HEK293 (cell line): ENCODE results near the gene RAB11B.

Experiments
- GLIS1 ChIP-seq: fragments of 450-650 bp; formaldehyde crosslinking; IDR thresholded peaks from 2 replicates; pipeline ENCODE4 v1.5.1; 2016; ENCODE audit warnings: missing biosample characterization, missing genetic modification characterization
- KLF10 ChIP-seq: fragments of 450-650 bp; IDR thresholded peaks from 2 replicates; pipeline ENCODE4 v1.5.1; 2018; ENCODE audit warnings: missing biosample characterization, mild to moderate bottlenecking, missing genetic modification characterization
- RBAK ChIP-seq: fragments of 450-650 bp; formaldehyde crosslinking; IDR thresholded peaks from 2 replicates; pipeline ENCODE4 v1.5.1; 2016; ENCODE audit warnings: missing biosample characterization, missing genetic modification characterization
- SALL2 ChIP-seq: fragments of 450-650 bp; formaldehyde crosslinking; IDR thresholded peaks from 2 replicates; pipeline ENCODE4 v1.5.0; 2017; ENCODE audit warnings: missing biosample characterization, mild to moderate bottlenecking, missing genetic modification characterization, borderline replicate concordance
- SCRT1 ChIP-seq: fragments of 450-650 bp; formaldehyde crosslinking; IDR thresholded peaks from 2 replicates; pipeline ENCODE4 v1.5.1; 2016; ENCODE audit warnings: missing biosample characterization, missing genetic modification characterization, borderline replicate concordance
- SCRT2 ChIP-seq: fragments of 450-650 bp; formaldehyde crosslinking; IDR thresholded peaks from 2 replicates; pipeline ENCODE4 v1.5.1; 2016; ENCODE audit warnings: missing biosample characterization, missing genetic modification characterization
- SP2 ChIP-seq: fragments of 450-650 bp; formaldehyde crosslinking; IDR thresholded peaks from 2 replicates; pipeline ENCODE4 v1.5.1; 2016; ENCODE audit warnings: missing biosample characterization, missing genetic modification characterization
- TRIM28 ChIP-seq: IDR thresholded peaks from 2 replicates; pipeline ENCODE4 v1.6.1; 2011; ENCODE audit warnings: low read length, control low read depth, borderline replicate concordance
- ZBTB17 ChIP-seq: fragments of 450-650 bp; formaldehyde crosslinking; IDR thresholded peaks from 2 replicates; pipeline ENCODE4 v1.5.1; 2016; ENCODE audit warnings: missing biosample characterization, missing genetic modification characterization
- ZFP3 ChIP-seq: fragments of 450-650 bp; formaldehyde crosslinking; IDR thresholded peaks from 2 replicates; pipeline ENCODE4 v1.5.1; 2016; ENCODE audit warnings: low read depth, missing biosample characterization, missing genetic modification characterization
- ZNF114 ChIP-seq: fragments of 450-650 bp; formaldehyde crosslinking; IDR thresholded peaks from 2 replicates; pipeline ENCODE4 v1.5.0; 2017; ENCODE audit warnings: missing biosample characterization, missing genetic modification characterization
- ZNF175 ChIP-seq: fragments of 450-650 bp; formaldehyde crosslinking; IDR thresholded peaks from 2 replicates; pipeline ENCODE4 v1.5.1; 2016; ENCODE audit warnings: missing biosample characterization, missing genetic modification characterization
- ZNF202 ChIP-seq: fragments of 450-650 bp; formaldehyde crosslinking; IDR thresholded peaks from 2 replicates; pipeline ENCODE4 v1.5.1; 2016; ENCODE audit warnings: missing biosample characterization, missing genetic modification characterization, borderline replicate concordance
- ZNF239 ChIP-seq: fragments of 450-650 bp; formaldehyde crosslinking; IDR thresholded peaks from 2 replicates; pipeline ENCODE4 v1.5.1; 2016; ENCODE audit warnings: missing biosample characterization, missing genetic modification characterization
- ZNF24 ChIP-seq: fragments of 450-650 bp; formaldehyde crosslinking; IDR thresholded peaks from 2 replicates; pipeline ENCODE4 v1.5.1; 2016; ENCODE audit warnings: missing biosample characterization, missing genetic modification characterization
- ZNF311 ChIP-seq: fragments of 450-650 bp; formaldehyde crosslinking; IDR thresholded peaks from 2 replicates; pipeline ENCODE4 v1.5.1; 2017; ENCODE audit warnings: missing biosample characterization, missing genetic modification characterization, borderline replicate concordance
- ZNF423 ChIP-seq: fragments of 450-650 bp; formaldehyde crosslinking; IDR thresholded peaks from 2 replicates; pipeline ENCODE4 v1.5.1; 2016; ENCODE audit warnings: missing biosample characterization, missing genetic modification characterization
- ZNF529 ChIP-seq: fragments of 450-650 bp; formaldehyde crosslinking; IDR thresholded peaks from 2 replicates; pipeline ENCODE4 v1.5.1; 2017; ENCODE audit warnings: missing genetic modification characterization, missing biosample characterization; ENCODE audit not compliant: insufficient replicate concordance
- ZNF555 ChIP-seq: fragments of 450-650 bp; formaldehyde crosslinking; conservative IDR thresholded peaks from 2 replicates; pipeline ENCODE4 v1.5.1; 2017; ENCODE audit warnings: missing biosample characterization, mild to moderate bottlenecking, missing genetic modification characterization, inconsistent platforms
- ZNF561 ChIP-seq: fragments of 450-650 bp; IDR thresholded peaks from 2 replicates; pipeline ENCODE4 v1.5.1; 2018; ENCODE audit warnings: missing biosample characterization, missing genetic modification characterization, borderline replicate concordance
- ZNF600 ChIP-seq: fragments of 450-650 bp; formaldehyde crosslinking; IDR thresholded peaks from 2 replicates; pipeline ENCODE4 v1.5.1; 2016; ENCODE audit warnings: missing biosample characterization, missing genetic modification characterization
- ZNF624 ChIP-seq: fragments of 450-650 bp; formaldehyde crosslinking; IDR thresholded peaks from 2 replicates; pipeline ENCODE4 v1.5.1; 2017; ENCODE audit warnings: missing biosample characterization, missing genetic modification characterization
- ZNF645 ChIP-seq: fragments of 450-650 bp; formaldehyde crosslinking; IDR thresholded peaks from 2 replicates; pipeline ENCODE4; 2016; ENCODE audit warnings: missing biosample characterization, missing genetic modification characterization
- ZNF654 ChIP-seq: fragments of 450-650 bp; formaldehyde crosslinking; IDR thresholded peaks from 2 replicates; pipeline ENCODE4 v1.5.1; 2016; ENCODE audit warnings: low read depth, missing biosample characterization, missing genetic modification characterization
- ZNF776 ChIP-seq: fragments of 450-650 bp; formaldehyde crosslinking; IDR thresholded peaks from 2 replicates; pipeline ENCODE4 v1.5.0; 2017; ENCODE audit warnings: missing biosample characterization, missing genetic modification characterization, borderline replicate concordance
- TF ChIP-seq, protein P1 (sequence below): fragments of 450-650 bp; formaldehyde crosslinking; IDR thresholded peaks from 2 replicates; pipeline ENCODE4 v1.5.1; 2017; ENCODE audit warnings: missing biosample characterization, mild to moderate bottlenecking, missing genetic modification characterization, moderate library complexity
- TF ChIP-seq, protein P2 (sequence below): fragments of 450-650 bp; formaldehyde crosslinking; IDR thresholded peaks from 2 replicates; pipeline ENCODE4 v1.5.1; 2016; ENCODE audit warnings: missing biosample characterization, missing genetic modification characterization
- TF ChIP-seq, protein P3 (sequence below): fragments of 450-650 bp; formaldehyde crosslinking; IDR thresholded peaks from 2 replicates; pipeline ENCODE4 v1.5.1; 2016; ENCODE audit warnings: missing biosample characterization, missing genetic modification characterization
- TF ChIP-seq, protein P4 (sequence below): fragments of 450-650 bp; formaldehyde crosslinking; IDR thresholded peaks from 2 replicates; pipeline ENCODE4 v1.5.1; 2016; ENCODE audit warnings: missing biosample characterization, missing genetic modification characterization

RAB11B gene

GRCh38 chr19:8412783-8413628 is 22.8 kb downstream of the RAB11B start, which contains the start of gene MARCHF2 (continued):
- TF ChIP-seq ZNF645 (tag by site-specific recombination): no peak
- no peak for TF ChIP-seq ZNF175
- no peak for TF ChIP-seq SCRT1
- no peak for TF ChIP-seq ZNF600 (tag by site-specific recombination)
- TF ChIP-seq ZNF529: no peak
- TF ChIP-seq ZNF202 (tag by site-specific recombination): no peak
- no peak for TF ChIP-seq ZNF423
- 0 out of 2 replicates have a peak, but pooled peaks have one; percentile 31 for TF ChIP-seq KLF10 (tag by site-specific recombination)
- TF ChIP-seq, protein P1, sequence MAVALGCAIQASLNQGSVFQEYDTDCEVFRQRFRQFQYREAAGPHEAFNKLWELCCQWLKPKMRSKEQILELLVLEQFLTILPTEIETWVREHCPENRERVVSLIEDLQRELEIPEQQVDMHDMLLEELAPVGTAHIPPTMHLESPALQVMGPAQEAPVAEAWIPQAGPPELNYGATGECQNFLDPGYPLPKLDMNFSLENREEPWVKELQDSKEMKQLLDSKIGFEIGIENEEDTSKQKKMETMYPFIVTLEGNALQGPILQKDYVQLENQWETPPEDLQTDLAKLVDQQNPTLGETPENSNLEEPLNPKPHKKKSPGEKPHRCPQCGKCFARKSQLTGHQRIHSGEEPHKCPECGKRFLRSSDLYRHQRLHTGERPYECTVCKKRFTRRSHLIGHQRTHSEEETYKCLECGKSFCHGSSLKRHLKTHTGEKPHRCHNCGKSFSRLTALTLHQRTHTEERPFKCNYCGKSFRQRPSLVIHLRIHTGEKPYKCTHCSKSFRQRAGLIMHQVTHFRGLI (tag by site-specific recombination): no peak
- TF ChIP-seq ZNF654 (tag by site-specific recombination): peak; percentile 16; the same call in 1 of the 2 replicates
- no peak for TF ChIP-seq SCRT2 (tag by site-specific recombination)
- no peak for TF ChIP-seq ZNF114 (tag by site-specific recombination)
- no peak for TF ChIP-seq ZNF555
- TF ChIP-seq, protein P2, sequence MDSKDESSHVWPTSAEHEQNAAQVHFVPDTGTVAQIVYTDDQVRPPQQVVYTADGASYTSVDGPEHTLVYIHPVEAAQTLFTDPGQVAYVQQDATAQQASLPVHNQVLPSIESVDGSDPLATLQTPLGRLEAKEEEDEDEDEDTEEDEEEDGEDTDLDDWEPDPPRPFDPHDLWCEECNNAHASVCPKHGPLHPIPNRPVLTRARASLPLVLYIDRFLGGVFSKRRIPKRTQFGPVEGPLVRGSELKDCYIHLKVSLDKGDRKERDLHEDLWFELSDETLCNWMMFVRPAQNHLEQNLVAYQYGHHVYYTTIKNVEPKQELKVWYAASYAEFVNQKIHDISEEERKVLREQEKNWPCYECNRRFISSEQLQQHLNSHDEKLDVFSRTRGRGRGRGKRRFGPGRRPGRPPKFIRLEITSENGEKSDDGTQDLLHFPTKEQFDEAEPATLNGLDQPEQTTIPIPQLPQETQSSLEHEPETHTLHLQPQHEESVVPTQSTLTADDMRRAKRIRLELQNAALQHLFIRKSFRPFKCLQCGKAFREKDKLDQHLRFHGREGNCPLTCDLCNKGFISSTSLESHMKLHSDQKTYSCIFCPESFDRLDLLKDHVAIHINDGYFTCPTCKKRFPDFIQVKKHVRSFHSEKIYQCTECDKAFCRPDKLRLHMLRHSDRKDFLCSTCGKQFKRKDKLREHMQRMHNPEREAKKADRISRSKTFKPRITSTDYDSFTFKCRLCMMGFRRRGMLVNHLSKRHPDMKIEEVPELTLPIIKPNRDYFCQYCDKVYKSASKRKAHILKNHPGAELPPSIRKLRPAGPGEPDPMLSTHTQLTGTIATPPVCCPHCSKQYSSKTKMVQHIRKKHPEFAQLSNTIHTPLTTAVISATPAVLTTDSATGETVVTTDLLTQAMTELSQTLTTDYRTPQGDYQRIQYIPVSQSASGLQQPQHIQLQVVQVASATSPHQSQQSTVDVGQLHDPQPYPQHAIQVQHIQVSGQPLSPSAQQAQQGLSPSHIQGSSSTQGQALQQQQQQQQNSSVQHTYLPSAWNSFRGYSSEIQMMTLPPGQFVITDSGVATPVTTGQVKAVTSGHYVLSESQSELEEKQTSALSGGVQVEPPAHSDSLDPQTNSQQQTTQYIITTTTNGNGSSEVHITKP (tag by site-specific recombination): no peak
- no peak for TF ChIP-seq ZFP3 (tag by site-specific recombination)
- no peak for TF ChIP-seq ZNF624 (tag by site-specific recombination)
- 0 out of 2 replicates have a peak, but pooled peaks have one; percentile 16 for TF ChIP-seq ZBTB17 (tag by site-specific recombination)
- TF ChIP-seq, protein P3, sequence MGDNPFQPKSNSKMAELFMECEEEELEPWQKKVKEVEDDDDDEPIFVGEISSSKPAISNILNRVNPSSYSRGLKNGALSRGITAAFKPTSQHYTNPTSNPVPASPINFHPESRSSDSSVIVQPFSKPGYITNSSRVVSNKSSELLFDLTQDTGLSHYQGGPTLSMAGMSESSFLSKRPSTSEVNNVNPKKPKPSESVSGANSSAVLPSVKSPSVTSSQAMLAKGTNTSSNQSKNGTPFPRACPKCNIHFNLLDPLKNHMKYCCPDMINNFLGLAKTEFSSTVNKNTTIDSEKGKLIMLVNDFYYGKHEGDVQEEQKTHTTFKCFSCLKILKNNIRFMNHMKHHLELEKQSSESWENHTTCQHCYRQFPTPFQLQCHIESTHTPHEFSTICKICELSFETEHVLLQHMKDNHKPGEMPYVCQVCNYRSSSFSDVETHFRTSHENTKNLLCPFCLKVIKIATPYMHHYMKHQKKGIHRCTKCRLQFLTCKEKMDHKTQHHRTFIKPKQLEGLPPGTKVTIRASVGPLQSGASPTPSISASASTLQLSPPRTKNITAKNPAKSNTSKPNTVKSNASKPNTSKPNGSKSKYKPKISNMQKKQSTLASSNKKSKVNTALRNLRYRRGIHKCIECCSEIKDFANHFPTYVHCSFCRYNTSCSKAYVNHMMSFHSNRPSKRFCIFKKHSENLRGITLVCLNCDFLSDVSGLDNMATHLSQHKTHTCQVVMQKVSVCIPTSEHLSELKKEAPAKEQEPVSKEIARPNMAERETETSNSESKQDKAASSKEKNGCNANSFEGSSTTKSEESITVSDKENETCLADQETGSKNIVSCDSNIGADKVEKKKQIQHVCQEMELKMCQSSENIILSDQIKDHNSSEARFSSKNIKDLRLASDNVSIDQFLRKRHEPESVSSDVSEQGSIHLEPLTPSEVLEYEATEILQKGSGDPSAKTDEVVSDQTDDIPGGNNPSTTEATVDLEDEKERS (tag by site-specific recombination): no peak
- no peak for TF ChIP-seq ZNF311 (tag by site-specific recombination)
- TF ChIP-seq SP2 (tag by site-specific recombination): peak; percentile 96
- TF ChIP-seq ZNF24 (tag by site-specific recombination): 0 out of 2 replicates have a peak, but pooled peaks have one; percentile 34
- no peak for TF ChIP-seq TRIM28
- no peak for TF ChIP-seq ZNF239 (tag by site-specific recombination)
- TF ChIP-seq ZNF776 (tag by site-specific recombination): no peak
- no peak for TF ChIP-seq SALL2
- TF ChIP-seq GLIS1: peak; percentile 25; the same call in 1 of the 2 replicates
- TF ChIP-seq RBAK (tag by site-specific recombination): no peak
- TF ChIP-seq ZNF561: no peak; the same call in 1 of the 2 replicates
- TF ChIP-seq, protein P4, sequence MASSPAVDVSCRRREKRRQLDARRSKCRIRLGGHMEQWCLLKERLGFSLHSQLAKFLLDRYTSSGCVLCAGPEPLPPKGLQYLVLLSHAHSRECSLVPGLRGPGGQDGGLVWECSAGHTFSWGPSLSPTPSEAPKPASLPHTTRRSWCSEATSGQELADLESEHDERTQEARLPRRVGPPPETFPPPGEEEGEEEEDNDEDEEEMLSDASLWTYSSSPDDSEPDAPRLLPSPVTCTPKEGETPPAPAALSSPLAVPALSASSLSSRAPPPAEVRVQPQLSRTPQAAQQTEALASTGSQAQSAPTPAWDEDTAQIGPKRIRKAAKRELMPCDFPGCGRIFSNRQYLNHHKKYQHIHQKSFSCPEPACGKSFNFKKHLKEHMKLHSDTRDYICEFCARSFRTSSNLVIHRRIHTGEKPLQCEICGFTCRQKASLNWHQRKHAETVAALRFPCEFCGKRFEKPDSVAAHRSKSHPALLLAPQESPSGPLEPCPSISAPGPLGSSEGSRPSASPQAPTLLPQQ (tag by site-specific recombination): peak; percentile 10; the same call in 1 of the 2 replicates
